GM19452 (cell line): Measurements from ENCODE around the gene FANCC.
"Not testable (repeated sequence)": the region's sequence is repeated elsewhere in the genome, so short reads cannot be mapped to it uniquely, and the experiment has no call there.

Source experiments
- ATAC-seq: cut with Tn5 transposase; IDR thresholded peaks from one replicate; pipeline ENCODE4 v1.9.1; 2021; ENCODE audit not compliant: unreplicated experiment

The FANCC gene

DNA sequence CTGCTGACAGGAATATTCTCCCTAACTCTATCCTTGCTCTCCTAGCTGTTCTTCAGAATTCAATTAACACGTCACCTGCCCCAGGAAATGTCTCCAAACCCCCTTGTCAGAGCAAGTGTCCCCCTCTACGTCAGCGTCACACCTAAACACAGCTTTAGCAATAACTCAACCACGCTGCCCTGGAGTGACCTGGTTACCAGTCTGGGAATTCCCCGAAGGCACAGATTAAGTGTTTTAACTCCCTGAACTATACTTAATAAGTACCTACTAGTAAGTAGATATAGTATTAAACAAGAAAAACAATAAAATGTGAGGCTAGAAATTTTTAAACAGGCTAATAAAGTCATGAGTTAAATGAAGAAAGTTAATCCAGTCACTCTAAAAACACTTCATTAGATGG, 78.4 kb downstream of the FANCC start:
- ATAC-seq, result no peak

DNA sequence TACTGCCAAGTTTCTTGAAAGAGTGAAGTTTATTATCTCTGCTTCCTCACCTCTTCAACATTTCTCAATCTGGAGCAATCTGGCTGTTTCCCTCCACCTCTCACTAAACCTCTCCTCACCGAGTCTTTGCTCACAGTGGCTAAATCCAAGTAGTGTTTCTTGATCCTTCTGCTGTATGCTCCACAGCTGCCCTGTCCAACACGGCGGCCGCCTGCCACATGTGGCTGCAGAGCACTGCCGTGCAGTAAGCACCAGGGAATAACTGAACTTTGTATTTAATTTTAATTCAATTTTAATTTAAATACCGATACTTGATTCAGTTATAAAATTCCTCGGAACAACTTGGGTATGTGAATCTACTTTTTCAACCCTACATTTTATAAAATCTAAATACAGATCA, 80.2 kb downstream of the FANCC start:
- ATAC-seq, result no peak

DNA sequence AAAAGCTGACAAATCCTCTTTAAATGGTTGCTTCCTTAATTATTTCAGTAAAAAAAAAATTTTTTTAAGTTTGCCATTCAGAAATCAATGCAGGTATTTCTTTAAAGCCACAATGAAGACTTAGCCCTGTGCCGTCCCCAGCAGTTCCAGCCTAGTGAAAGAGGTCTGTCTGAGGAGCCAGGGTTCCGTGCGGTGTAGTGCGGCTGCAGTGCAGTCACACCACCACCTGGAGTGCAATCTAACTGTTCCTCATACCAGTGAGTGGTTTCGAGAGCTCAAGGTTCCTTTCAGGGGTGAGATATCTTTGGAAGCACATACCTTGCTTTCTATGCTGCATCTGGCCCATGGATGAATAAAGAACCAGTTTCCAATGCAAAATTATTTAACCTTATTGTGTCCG, 87.5 kb downstream of the FANCC start:
- no peak for ATAC-seq

DNA sequence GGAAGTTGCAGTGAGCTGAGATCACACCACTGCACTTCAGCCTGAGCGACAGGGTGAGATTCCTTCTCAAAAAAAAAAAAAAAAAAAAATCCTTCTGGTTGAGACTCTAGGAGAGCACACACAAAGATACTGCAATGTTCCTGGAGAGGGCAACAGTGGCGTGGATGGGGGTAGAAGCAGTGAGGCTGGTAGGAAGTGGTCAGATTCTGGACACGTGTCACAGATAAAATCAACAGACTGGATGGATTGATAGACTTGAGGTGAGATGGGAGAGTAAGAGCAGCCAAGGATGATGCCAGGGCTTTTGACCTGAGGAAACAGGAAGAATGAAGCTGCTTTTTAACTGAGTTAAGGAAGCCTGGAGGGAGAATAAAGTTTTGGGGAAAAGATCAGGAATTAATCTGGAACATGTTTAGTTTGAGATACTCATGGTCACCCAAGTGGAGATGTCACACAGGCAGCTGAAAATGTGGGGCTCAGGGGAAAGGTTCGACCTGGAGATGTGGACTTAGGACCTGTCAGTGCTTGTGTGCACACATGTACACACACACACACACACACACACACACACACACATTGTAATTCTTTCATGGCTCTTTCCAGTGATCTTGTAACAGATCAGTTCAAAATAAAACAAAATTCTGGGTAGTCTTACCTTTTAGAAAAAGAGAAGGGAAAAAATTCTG, 88.1 kb downstream of the FANCC start:
- ATAC-seq, result no peak

DNA sequence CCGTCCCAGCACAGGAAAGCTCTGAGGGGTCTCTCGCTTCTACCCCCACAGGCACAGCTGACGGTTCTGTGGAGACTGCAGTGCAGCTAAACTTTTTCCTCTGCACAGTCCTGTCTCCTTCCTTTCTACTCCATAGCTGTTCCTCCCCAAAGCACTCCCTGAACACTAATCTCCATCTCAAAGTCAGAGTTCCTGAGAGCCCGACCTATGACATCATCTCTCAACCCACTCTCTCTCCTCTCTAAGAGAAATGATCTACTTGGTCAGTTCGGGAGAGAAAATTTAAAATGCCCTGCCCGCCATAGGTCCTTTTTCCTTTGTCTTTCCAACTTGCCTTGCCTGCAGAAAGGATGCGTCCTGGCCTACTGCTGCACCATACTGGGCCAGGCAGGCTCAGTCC, 90.6 kb downstream of the FANCC start:
- no peak for ATAC-seq

DNA sequence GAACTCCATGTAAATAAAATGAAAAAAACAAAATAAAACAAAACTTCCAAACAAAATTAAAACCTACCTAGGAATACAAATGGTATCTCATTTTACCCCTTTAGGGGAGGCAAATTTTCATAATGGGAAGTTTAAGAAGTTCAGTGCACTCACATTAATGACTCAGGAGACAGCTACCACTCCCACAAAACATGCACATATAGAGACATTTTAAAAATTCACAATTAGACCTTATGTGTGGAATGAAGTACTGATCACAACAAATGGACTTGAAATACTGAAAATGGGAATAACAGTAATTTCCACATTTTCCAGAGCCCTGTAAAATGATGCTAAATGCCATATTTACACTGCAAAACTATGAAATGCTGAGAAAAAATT, 91.8 kb downstream of the FANCC start:
- ATAC-seq, result no peak

DNA sequence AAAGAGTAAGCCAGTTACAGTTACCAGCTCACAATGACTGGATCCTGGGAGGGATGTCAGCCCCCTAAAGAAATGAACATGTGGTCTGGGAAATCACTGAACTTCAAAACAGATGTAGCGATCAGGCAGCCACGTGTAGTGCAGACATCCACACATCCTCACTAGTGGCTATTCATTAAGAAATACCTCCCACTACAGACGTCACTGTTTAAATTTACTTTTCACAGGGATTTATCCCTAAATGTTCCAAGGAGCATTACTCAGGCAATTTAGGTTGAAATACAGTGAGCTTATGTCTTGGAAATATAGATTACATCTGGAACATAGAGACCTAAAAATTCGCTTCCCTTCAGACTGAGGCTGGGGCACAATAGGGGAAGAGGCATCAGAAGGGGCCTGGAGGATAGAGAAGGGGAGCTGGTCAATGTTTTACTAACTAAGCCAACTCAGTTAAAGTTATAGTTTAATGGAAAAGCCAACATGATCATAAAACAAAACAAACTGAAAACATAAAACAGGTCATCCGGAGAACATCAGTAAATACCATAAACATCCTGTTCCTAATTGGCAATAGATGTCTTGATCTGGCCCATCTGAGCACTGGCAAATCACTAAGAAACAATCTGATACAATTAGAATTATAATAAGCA, 92.3 kb downstream of the FANCC start:
- no peak for ATAC-seq

DNA sequence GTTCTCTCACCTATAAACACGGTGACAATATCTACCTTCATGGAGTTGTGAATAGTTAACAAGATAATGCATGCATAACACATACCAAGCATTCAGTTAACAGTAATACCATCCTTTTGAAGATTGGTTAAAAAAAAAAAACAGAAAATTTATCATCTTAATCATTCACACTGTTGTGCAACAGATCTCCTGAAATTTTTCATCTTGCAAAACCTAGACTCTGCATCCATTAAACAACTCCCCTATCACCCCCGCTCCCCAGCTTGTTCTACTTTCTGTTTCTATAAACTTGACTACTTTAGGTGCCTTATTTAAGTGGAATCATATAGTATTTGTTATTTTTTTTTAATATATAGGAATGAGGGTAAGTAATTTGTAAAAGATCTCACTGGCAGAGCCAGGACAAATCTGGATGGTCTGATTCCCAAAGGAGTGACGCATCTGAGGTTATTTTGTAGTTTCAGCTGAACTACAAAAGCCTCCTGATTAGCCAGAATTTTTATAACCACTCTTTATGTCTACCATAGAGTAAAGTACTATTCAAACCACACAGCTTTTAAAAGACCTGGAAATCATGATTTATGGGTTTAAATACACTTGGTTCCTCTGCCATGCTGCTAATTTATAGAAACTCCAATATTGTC, 93.0 kb downstream of the FANCC start:
- no peak for ATAC-seq

DNA sequence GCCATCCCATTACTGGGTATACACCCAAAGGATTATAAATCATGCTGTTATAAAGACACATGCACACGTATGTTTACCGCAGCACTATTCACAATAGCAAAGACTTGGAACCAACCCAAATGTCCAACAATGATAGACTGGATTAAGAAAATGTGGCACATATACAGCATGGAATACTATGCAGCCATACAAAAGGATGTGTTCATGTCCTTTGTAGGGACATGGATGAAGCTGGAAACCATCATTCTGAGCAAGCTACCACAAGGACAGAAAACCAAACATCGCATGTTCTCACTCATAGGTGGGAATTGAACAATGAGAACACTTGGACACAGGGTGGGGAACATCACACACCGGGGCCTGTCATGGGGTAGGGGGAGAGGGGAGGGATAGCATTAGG, 97.2 kb downstream of the FANCC start:
- ATAC-seq, result not testable (repeated sequence)

DNA sequence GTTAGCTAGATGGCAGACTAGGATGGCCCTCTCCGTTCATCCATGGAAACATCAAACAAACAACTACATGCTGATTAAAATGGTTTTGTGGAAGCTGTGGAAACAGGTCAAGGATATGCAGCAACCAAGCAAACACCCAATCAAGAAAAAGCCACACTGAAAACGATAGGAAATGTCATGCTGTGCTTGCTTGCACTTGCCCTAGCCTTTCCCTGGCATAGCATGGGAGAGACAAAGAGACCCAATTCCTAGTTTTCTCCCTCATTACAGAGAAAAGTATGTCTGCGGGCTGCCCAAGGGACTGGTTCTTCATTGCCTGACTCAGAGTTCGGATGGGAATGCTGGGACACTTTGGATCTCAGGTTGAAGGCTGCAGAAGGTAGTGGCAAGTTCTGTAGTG, 98.7 kb downstream of the FANCC start:
- no peak for ATAC-seq

DNA sequence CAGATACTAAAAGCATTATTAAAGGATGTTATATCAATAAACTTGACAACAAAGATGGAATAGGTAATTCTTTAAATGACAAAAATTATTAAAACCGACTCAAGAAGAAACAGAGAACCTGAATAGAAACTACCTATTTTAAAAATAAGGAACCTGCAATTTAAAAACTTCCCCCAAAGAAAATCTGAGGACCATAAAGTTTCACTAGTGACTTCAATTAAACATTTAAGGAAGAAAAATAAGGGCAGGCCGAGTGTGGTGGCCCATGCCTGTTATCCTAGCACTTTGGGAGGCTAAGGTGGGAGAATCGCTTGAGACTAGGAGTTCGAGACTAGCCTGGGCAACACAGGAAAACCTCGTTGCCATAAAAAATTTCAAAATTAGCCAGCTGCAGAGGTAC, 99.6 kb downstream of the FANCC start:
- no peak for ATAC-seq

DNA sequence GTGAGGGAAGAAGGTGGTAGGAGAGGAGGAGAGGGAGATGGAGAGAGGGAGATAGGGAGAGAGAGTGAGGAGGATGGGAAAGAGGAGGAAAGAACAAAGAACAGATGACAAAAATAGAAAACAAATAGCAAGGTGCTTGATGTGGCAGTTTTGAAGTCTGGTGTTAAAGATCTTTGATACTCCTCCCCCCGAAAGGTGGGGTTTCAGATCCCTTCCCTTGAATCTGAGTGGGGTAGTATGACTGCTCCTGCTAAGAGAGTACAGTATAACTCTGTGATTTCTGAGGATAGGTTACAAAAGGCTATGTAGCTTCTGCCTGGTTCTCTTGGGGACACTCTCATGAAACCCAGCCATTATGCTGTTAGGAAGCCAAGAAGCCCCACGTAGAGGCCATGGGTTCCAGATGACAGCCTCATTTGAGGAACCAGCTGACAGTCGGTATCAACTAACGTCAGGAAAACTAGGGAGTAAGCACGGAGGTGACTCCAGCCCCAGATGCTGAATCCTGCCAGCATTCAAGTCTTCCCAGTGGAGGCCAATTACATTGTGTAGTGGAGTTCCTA, 102.1 kb downstream of the FANCC start:
- no peak for ATAC-seq

DNA sequence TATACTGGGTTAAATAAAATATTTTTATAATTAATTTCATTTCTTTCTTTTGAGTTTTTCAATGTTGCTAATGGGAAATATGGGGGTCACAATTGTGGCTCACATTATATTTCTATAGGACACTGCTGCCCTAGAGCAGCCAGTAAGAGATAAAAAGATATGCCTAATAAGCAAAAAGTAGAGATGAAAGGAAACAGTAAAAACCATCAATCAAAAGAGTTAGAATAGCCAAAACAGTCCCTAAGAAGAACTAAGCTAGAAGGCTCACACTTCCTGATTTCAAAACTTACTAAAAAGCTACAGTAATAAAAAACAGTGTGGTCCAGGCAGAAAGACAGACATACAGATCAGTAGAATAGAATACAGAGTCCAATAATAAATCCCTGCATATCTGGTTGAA, 104.4 kb downstream of the FANCC start:
- ATAC-seq, result no peak

DNA sequence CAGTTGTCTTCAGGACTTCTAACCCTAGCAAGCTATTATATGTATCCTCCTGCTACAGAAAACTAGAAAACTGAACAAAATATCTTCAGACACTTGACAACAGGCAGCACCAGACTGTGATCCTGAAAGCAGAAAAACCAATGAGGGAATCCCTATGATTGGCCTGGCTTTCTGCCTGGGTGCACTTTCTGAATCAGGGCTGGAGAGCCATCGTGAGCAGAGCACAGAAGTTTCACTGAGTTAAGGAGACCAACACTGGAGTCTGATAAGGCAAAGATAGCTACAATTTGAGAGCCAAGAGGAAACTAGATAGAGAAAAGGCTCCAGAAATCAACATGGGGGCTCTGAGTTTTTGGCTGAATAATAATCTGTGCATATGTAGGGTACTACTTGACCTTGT, 106.5 kb downstream of the FANCC start:
- ATAC-seq, result no peak

DNA sequence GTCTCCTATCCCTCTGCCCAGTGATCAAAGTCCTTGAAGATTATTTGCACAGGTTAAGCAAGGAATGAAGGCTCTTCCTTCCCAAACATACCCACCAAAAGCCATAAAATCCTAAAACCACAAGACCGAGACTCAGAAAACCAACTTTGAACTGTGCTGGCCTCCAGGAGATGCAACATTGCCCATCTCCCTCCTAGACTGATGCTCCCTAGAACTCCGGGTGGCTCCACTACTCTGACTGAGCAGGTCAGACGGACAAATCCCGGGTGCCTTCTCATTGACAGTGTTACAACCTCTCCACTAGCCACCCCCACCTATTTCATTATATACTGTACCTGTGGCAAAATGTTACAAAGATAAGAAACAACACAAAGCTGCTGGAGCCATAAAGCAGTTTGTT, 110.1 kb downstream of the FANCC start:
- ATAC-seq, result no peak

DNA sequence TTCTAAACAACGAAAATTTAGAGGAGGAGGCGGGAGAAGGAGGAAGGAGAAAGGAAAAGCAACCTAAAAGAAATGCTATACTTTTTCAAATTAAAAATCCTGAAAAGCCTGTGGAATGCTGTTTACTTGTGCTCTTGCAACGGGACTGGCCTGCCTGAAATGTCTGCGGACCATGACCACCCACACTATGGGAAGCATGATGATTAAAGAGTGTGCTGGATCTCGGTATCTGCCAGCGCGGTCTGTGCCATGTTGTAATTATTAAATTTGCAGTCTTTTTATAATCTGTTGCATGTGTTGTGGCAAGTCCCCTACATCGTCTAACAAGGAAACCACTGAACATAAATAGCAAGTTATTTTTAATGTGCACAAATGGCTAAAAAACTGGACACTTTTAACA, 111.4 kb downstream of the FANCC start:
- ATAC-seq, result no peak

DNA sequence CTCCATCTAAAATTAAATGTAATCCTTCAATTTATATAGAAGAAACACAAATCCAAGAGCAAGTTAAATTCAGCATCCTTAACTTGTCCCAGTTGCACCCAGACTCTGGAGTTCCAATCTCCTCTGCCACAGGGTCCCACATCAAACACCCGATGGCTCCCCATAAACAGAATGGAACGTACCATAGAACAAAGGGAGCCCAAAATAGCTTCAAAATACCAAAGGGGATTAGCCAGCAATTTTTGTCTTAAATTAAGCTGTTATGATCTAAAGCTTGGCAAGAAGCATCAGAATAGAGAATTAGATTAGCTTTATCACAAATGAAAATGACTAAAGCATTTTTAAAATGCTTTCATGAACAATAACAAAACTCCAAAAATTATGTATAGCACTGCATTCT, 112.8 kb downstream of the FANCC start:
- ATAC-seq, result no peak

DNA sequence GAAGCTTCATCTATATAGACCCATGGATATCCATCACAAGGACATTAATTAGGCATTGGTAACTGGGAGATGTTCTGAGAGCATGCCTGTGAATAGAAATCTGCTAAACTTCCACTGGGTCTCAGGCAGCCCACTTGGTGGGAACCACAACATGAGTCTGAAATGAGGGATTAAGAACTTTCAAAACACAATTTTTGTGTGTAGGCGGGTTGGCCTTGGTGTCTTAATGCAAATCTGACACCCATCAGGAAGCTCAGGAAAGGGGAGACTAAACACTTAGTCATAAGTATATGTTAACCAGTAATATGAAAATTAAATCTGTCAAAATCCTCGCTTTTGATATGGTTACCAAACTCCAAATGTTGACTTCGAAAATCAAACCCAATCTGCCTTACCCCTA, 113.2 kb downstream of the FANCC start:
- no peak for ATAC-seq

DNA sequence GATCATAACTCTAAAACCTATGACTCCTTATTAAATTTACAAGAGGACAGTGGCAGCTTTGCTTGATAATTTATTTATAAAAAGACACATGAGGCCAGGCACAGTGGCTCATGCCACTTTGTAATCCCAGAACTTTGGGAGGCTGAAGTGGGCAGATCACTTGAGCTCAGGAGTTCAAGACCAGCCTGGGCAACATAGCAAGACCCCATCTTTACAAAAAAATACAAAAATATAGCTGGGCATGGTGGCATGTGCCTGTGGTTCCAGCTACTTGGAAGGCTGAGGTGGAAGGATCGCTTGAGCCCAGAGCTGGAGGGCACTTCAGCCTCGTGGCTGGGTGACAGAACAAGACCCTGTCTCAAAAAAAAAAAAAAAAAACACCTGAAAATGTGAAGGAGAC, 114.5 kb downstream of the FANCC start:
- not testable (repeated sequence) for ATAC-seq

DNA sequence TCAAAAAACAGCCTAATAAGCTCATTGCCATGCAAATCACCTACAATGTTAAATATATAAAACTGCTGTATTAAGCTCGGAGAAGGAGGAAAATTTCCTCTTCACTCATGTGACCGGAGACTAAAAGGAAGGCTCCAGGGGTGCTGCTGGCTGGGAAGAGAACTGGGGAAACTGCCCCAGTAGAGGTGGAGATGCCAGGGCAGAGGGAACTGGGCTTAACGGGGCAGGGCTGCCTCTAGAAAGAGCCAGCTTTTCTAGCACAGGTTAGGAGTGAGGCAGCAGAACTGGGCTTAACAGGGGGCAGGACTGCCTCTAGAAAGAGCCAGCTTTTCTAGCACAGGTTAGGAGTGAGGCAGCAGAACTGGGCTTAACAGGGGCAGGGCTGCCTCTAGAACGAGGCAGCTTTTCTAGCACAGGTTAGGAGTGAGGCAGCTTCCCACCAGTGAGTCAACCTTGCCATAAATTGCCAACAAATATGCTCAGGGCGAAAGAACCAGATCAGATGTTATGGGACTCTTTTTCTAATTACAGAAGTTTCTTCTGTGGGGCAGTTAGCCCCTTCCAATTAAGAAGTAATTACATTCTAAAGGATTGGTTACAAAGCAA, 115.3 kb downstream of the FANCC start:
- ATAC-seq, result no peak

DNA sequence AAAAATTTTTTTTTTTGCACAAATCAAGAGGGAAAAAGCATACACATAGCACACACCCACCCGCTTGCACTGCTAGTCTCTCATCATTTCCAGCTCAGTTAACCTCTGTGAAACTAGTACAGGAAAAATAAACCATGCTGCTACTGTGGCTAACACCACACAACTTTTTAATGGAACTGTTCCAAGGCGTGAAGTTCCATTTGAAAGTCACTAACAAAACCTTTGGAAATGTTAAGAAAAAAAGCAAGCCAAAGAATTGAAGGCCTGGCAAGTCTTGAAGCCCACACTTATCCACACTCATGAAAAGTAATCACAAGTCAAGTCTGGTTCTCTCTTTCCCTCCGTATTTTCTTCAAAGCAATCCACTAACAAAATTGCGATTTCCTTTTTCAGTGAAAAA, 116.3 kb downstream of the FANCC start:
- no peak for ATAC-seq

DNA sequence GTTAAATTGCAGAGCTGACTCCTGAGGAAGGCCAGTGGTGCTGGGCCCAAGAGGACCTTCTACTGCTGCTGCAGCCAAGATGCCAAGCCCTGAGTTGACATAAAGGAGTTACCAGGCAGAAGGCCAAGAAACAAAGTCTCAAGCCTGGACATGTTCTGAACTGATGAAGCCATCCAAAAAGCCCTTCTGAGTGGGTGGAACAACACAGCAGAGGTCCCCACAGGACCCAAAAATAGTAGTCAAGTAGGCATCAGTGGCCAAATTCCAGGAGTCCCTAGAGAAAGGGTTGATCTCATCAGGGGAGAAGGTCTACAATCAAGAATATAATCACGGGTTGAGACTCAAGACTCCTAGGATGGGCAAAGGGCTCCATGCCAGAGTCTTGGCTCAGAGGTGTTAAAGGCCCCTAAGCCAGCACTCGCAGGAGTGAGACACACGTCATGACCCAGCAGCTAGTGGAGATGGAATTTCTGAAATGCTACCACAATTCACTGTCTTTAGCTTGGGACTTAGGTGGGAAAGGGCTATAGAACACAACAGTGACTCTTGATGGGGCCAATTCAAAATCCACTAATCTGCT, 119.7 kb downstream of the FANCC start:
- ATAC-seq, result no peak
